ENCODE results near the gene MGAT3. TPM values are rescaled to one million over a fixed set of nuclear protein-coding genes. Genes with fewer than 3 reads are reported as not detected.

The MGAT3 gene
- total and polyA plus RNA-seq, 2 of the 13 experiments (the other 11 are each of a cell fraction or from before 2014, with no cell fraction given), result 0.11 to 0.15 TPM

- TF ChIP-seq BHLHE40 (IDR thresholded peaks at IDR 0.05; ENCODE audit: low read length), result peak; percentile 34; the same call in 1 of the 2 replicates
- 0 out of 2 replicates have a peak, but pooled peaks have one; percentile 11 for TF ChIP-seq ZNF598 (CRISPR knock-in tag; IDR thresholded peaks at IDR 0.05; ENCODE audit: borderline replicate concordance)
- no peak for TF ChIP-seq HNF4G (IDR thresholded peaks at IDR 0.05; ENCODE audit: borderline replicate concordance, low read depth, low read length)
- 0 out of 2 replicates have a peak, but pooled peaks have one; percentile 10 for TF ChIP-seq HNF4G (CRISPR knock-in tag; IDR thresholded peaks at IDR 0.05; ENCODE audit: borderline replicate concordance, low read depth)
- no peak for TF ChIP-seq U2AF1 (optimal IDR thresholded peaks at IDR 0.05; ENCODE audit: low read depth, low read length)
- TF ChIP-seq ZNF441 (CRISPR knock-in tag; IDR thresholded peaks at IDR 0.05; ENCODE audit: borderline replicate concordance), result 0 out of 2 replicates have a peak, but pooled peaks have one; percentile 13
- 0 out of 2 replicates have a peak, but pooled peaks have one; percentile 39 for TF ChIP-seq BCL3 (CRISPR knock-in tag; IDR thresholded peaks at IDR 0.05)
- TF ChIP-seq, protein P1, sequence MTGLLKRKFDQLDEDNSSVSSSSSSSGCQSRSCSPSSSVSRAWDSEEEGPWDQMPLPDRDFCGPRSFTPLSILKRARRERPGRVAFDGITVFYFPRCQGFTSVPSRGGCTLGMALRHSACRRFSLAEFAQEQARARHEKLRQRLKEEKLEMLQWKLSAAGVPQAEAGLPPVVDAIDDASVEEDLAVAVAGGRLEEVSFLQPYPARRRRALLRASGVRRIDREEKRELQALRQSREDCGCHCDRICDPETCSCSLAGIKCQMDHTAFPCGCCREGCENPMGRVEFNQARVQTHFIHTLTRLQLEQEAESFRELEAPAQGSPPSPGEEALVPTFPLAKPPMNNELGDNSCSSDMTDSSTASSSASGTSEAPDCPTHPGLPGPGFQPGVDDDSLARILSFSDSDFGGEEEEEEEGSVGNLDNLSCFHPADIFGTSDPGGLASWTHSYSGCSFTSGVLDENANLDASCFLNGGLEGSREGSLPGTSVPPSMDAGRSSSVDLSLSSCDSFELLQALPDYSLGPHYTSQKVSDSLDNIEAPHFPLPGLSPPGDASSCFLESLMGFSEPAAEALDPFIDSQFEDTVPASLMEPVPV (CRISPR knock-in tag; IDR thresholded peaks at IDR 0.05), result peak; percentile 8; the same call in 1 of the 2 replicates
- TF ChIP-seq, protein P2, sequence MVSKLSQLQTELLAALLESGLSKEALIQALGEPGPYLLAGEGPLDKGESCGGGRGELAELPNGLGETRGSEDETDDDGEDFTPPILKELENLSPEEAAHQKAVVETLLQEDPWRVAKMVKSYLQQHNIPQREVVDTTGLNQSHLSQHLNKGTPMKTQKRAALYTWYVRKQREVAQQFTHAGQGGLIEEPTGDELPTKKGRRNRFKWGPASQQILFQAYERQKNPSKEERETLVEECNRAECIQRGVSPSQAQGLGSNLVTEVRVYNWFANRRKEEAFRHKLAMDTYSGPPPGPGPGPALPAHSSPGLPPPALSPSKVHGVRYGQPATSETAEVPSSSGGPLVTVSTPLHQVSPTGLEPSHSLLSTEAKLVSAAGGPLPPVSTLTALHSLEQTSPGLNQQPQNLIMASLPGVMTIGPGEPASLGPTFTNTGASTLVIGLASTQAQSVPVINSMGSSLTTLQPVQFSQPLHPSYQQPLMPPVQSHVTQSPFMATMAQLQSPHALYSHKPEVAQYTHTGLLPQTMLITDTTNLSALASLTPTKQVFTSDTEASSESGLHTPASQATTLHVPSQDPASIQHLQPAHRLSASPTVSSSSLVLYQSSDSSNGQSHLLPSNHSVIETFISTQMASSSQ (IDR thresholded peaks at IDR 0.05; ENCODE audit: low read depth), result no peak
- TF ChIP-seq, protein P2 (CRISPR knock-in tag; IDR thresholded peaks at IDR 0.05; ENCODE audit: borderline replicate concordance), result peak; percentile 7; the same call in 1 of the 2 replicates
- no peak for TF ChIP-seq JUND (CRISPR knock-in tag; IDR thresholded peaks at IDR 0.05)
- 0 out of 2 replicates have a peak, but pooled peaks have one; percentile 2 for TF ChIP-seq PITX1 (CRISPR knock-in tag; IDR thresholded peaks at IDR 0.05)
- TF ChIP-seq ZBTB7B (CRISPR knock-in tag; IDR thresholded peaks at IDR 0.05), result no peak
- TF ChIP-seq HNRNPH1 (optimal IDR thresholded peaks at IDR 0.05; ENCODE audit: low read depth, low read length), result no peak
- no peak for TF ChIP-seq FOXA1 (IDR thresholded peaks at IDR 0.05)
- TF ChIP-seq FOXA1 (CRISPR knock-in tag; IDR thresholded peaks at IDR 0.05), result no peak
- no peak for TF ChIP-seq ZNF350 (CRISPR knock-in tag; IDR thresholded peaks at IDR 0.05; ENCODE audit: borderline replicate concordance, low read depth)
- 0 out of 2 replicates have a peak, but pooled peaks have one; percentile 43 for TF ChIP-seq NCOA1 (CRISPR knock-in tag; IDR thresholded peaks at IDR 0.05)
- TF ChIP-seq LCORL (IDR thresholded peaks at IDR 0.05), result no peak
- 0 out of 2 replicates have a peak, but pooled peaks have one; percentile 53 for TF ChIP-seq LCORL (CRISPR knock-in tag; IDR thresholded peaks at IDR 0.05)
- no peak for TF ChIP-seq ZNF235 (CRISPR knock-in tag; IDR thresholded peaks at IDR 0.05; ENCODE audit: borderline replicate concordance)
These were observed 44.9 kb downstream of the MGAT3 start (continued) for GRCh38 chr22:39501644-39502108.
